Panc1 (cell line): ENCODE results near the gene TACC2. TPM values are rescaled to one million over a fixed set of nuclear protein-coding genes. Genes with fewer than 3 reads are reported as not detected.

Experiments used
- ATAC-seq: fragments of 200-7000 bp; cut with Tn5 transposase; 2 replicates; pipeline ENCODE4 v1.9.1; 2020; ENCODE audit warnings: mild to moderate bottlenecking, moderate library complexity
- BruUV-seq: library from RNA; stranded (reverse); fragments of 400-500 nt; replicated peaks from 2 replicates; lab custom pipeline; 2021; lab: Mats Ljungman, UMichigan
- CTCF ChIA-PET: fragments of 300-600 bp; sonication (Branson Sonifier 250); formaldehyde crosslinking; loops from one replicate; lab custom pipeline; 2022; ENCODE audit warnings: antibody characterized with exemption; lab: Charles Lee
- POLR2A ChIA-PET: fragments of 300-600 bp; sonication (Branson Sonifier 250); formaldehyde crosslinking; loops from one replicate; lab custom pipeline; 2022; ENCODE audit warnings: antibody characterized with exemption; lab: Charles Lee
- DNase-seq: peaks from one replicate; pipeline ENCODE4 v3.0.0-alpha.2; 2010; ENCODE audit warnings: low read depth, low spot score
- H3K27ac ChIP-seq: 2 replicates; pipeline ENCODE4 v1.5.1; 2011; ENCODE audit warnings: mild to moderate bottlenecking, low read length, inconsistent platforms
- H3K27me3 ChIP-seq: fragments of 200-500 bp; sonication (Bioruptor generic); 2 replicates; pipeline ENCODE4 v1.6.0; 2014; ENCODE audit warnings: low read length, inconsistent platforms; ENCODE audit not compliant: control insufficient read depth, insufficient read depth
- H3K36me3 ChIP-seq: fragments of 200-500 bp; sonication (Bioruptor generic); 2 replicates; pipeline ENCODE4 v1.5.1; 2014; ENCODE audit warnings: inconsistent platforms, mild to moderate bottlenecking, low read length, moderate library complexity; ENCODE audit not compliant: control insufficient read depth, insufficient read depth
- H3K4me1 ChIP-seq: 2 replicates; pipeline ENCODE4 v1.5.1; 2011; ENCODE audit warnings: inconsistent platforms, mild to moderate bottlenecking, low read length, moderate library complexity; ENCODE audit not compliant: control insufficient read depth, insufficient read depth
- H3K4me3 ChIP-seq, 2 experiments: 2 replicates each; pipeline ENCODE4 v1.5.1; 2011 to 2012; ENCODE audit warnings: low read depth in 2 of 2, low read length in 2 of 2, mild to moderate bottlenecking in 2 of 2, inconsistent platforms in 1 of 2, moderate library complexity in 1 of 2
- H3K9me3 ChIP-seq: fragments of 200-500 bp; sonication (Bioruptor generic); 2 replicates; pipeline ENCODE4 v1.5.1; 2014; ENCODE audit warnings: low read depth, mild to moderate bottlenecking, inconsistent platforms, low read length, moderate library complexity; ENCODE audit not compliant: control insufficient read depth, insufficient read depth
- CTCF ChIP-seq: fragments of 450-650 bp; IDR thresholded peaks from 2 replicates; pipeline ENCODE4 v1.5.1; 2017; ENCODE audit warnings: mild to moderate bottlenecking
- POLR2AphosphoS5 ChIP-seq: IDR thresholded peaks from 2 replicates; pipeline ENCODE4 v1.6.1; 2012; ENCODE audit warnings: mild to moderate bottlenecking, low read depth, low read length, moderate library complexity
- REST ChIP-seq, 2 experiments: IDR thresholded peaks; 2 replicates each; pipeline ENCODE4 v1.6.1; 2011 to 2012; ENCODE audit warnings: low read depth in 2 of 2, control low read depth in 1 of 2, low read length in 1 of 2, mild to moderate bottlenecking in 1 of 2, moderate library complexity in 1 of 2; ENCODE audit not compliant: insufficient read depth in 1 of 2
- SIN3A ChIP-seq: IDR thresholded peaks from 2 replicates; pipeline ENCODE4 v1.6.1; 2012; ENCODE audit warnings: low read depth, mild to moderate bottlenecking, low read length, moderate library complexity, borderline replicate concordance; ENCODE audit not compliant: insufficient read depth
- TCF7L2 ChIP-seq: IDR thresholded peaks from 2 replicates; pipeline ENCODE4 v1.6.1; 2011; ENCODE audit warnings: mild to moderate bottlenecking, low read depth, low read length, inconsistent platforms
- in situ Hi-C: cut with HindIII; loops from 2 replicates; pipeline ENCODE4 v1.10.0; 2016; ENCODE audit warnings: low sequenced_read_pairs, low pct_unique_long_range_greater_than_20kb
- intact Hi-C: fragments of 100-400 bp; cut with micrococcal nuclease; formaldehyde crosslinking; loops from one replicate; pipeline ENCODE4 v1.10.0; 2022; ENCODE audit not compliant: unreplicated experiment
- total RNA-seq: library from RNA; stranded (reverse); gene quantifications from one replicate; pipeline ENCODE4 v1.2.1, GENCODE V29; 2021; ENCODE audit not compliant: unreplicated experiment

Gene TACC2
- total RNA-seq, 1 experiment from 2014 or later: 133 TPM

- ChIA-PET CTCF (no interaction called here), POLR2A (no interaction called here)
- Histone ChIP-seq H3K36me3 (no peaks in the 10 kb centered on the region), H3K4me3 (no peak overlapping the region), H3K4me1 (peaks cover 26% of the 10 kb centered on the region), H3K27ac (0 out of 2 replicates have a peak overlapping the region, but pooled peaks have one; percentile 9), H3K27me3 (no peaks in the 10 kb centered on the region), H3K9me3 (no peaks in the 10 kb centered on the region)
- in situ Hi-C loops: no loop called here
- DNase-seq (no peak), ATAC-seq (no peak)
- intact Hi-C loops: no loop called here
- no TSS peak for BruUV-seq
- TF ChIP-seq REST (IDR thresholded peaks at IDR 0.05; ENCODE audit: insufficient read depth in 1 of 2, low read depth in 2 of 2, low read length in 1 of 2) (no peak), CTCF (no peak), POLR2AphosphoS5 (no peak), SIN3A (no peak), TCF7L2 (no peak)
Observed at GRCh38 chr10:122176232-122177213, 187.6 kb downstream of the TACC2 start.

GRCh38 chr10:122178655-122179054 lies 189.7 kb downstream of the TACC2 start:
- in situ Hi-C loops: no loop called here
- no peak for TF ChIP-seq SIN3A
- no peak for TF ChIP-seq REST (IDR thresholded peaks at IDR 0.05; ENCODE audit: insufficient read depth in 1 of 2, low read depth in 2 of 2, low read length in 1 of 2)
- TF ChIP-seq POLR2AphosphoS5: no peak
- TF ChIP-seq TCF7L2: no peak
- no peak for TF ChIP-seq CTCF
- DNase-seq (no peak), ATAC-seq (no peak)
- ChIA-PET POLR2A (no interaction called here), CTCF (no interaction called here)
- Histone ChIP-seq H3K4me3 (no peak overlapping the region), H3K27me3 (no peaks in the 10 kb centered on the region), H3K4me1 (peaks cover 46% of the 10 kb centered on the region), H3K27ac (no peak overlapping the region), H3K9me3 (no peaks in the 10 kb centered on the region), H3K36me3 (no peaks in the 10 kb centered on the region)
- intact Hi-C loops: no loop called here
- BruUV-seq: no TSS peak
